Erythroblast (primary cell): ENCODE results near the gene CCDC102B.

ENCODE experiments used
- GATA1 ChIP-seq: IDR thresholded peaks from 2 replicates; pipeline ENCODE4 v1.6.1; 2011; ENCODE audit warnings: low read depth, mild to moderate bottlenecking, control low read depth, low read length, moderate library complexity
- POLR2A ChIP-seq: IDR thresholded peaks from 2 replicates; pipeline ENCODE4 v1.6.1; 2011; ENCODE audit warnings: mild to moderate bottlenecking, low read length

DNA sequence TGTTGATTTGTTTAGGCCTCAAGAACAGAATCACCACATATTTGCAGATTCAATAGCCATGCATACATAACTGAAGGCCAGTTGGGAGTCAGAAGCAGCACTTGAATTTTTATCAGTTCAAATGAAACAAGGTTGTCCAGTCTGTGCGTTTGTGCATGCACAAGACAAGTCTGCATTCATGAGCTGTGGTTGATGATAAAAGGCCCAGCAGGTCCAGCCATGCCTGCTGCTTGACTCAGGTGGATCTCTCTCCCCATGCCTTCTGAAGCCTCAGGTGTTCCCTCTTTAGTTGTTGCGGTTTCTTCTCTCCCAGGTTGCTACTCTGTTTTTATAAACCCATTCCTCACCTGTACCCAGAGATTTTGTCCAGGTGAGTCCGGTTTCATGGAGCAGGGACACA, 124.5 kb downstream of the CCDC102B start:
- no peak for TF ChIP-seq POLR2A
- TF ChIP-seq GATA1 = no peak
